ENCODE data around the gene CDH24.
A peak's percentile ranks its signal among the peaks of the same experiment; 100 is the strongest.
"Not testable (repeated sequence)": the region's sequence is repeated elsewhere in the genome, so short reads cannot be mapped to it uniquely, and the experiment has no call there.

CDH24 gene

DNA sequence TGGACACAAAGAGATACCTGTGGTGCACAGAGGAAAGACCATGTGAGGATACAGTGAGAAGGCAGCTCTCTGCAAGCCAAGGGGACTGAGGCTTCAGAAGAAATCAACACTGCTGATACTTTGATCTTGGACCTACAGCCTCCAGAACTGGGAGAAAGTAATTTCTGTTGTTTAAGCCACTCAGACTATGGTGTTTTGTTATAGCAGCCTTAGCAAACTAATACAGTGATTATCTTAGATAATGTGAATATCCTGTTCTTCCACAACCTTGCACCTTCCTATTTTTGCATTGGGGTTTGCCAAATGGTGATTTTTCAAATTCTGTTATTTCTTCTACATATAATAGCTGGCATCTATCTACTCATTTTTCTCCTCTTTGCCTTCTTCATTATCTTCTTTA is 39.2 kb downstream of the CDH24 start:
- no peak overlapping the region for H3K4me3 ChIP-seq (ENCODE audit: low read depth, low read length)
- no peak for DNase-seq (ENCODE audit: low read depth)
- no peak for TF ChIP-seq MYC (IDR thresholded peaks at IDR 0.05; ENCODE audit: low read depth, low read length)
- TF ChIP-seq, protein P1, sequence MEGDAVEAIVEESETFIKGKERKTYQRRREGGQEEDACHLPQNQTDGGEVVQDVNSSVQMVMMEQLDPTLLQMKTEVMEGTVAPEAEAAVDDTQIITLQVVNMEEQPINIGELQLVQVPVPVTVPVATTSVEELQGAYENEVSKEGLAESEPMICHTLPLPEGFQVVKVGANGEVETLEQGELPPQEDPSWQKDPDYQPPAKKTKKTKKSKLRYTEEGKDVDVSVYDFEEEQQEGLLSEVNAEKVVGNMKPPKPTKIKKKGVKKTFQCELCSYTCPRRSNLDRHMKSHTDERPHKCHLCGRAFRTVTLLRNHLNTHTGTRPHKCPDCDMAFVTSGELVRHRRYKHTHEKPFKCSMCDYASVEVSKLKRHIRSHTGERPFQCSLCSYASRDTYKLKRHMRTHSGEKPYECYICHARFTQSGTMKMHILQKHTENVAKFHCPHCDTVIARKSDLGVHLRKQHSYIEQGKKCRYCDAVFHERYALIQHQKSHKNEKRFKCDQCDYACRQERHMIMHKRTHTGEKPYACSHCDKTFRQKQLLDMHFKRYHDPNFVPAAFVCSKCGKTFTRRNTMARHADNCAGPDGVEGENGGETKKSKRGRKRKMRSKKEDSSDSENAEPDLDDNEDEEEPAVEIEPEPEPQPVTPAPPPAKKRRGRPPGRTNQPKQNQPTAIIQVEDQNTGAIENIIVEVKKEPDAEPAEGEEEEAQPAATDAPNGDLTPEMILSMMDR (IDR thresholded peaks at IDR 0.05; ENCODE audit: low read depth, low read length): no peak

DNA sequence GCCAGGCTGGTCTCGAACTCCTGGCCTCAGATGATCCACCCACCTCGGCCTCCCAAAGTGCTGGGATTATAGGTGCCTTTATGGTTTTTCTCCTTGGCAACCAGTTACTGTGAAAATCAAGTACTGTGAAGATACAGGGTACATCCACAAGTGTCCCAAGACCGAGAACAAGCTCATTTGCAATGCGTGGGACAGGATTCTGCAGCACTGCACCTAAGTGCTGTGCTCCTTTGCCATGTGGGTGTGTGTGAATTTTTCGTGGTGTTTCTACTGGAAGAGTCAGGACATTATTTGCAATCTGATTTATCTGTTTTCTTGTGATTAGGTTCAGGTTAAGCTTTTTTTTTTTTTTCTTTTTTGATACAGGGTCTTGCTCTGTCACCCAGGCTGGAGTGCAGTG is 40.2 kb downstream of the CDH24 start:
- TF ChIP-seq, protein P2, sequence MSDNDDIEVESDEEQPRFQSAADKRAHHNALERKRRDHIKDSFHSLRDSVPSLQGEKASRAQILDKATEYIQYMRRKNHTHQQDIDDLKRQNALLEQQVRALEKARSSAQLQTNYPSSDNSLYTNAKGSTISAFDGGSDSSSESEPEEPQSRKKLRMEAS (IDR thresholded peaks at IDR 0.05; ENCODE audit: low read depth, low read length): no peak
- TF ChIP-seq MYC (IDR thresholded peaks at IDR 0.05; ENCODE audit: low read depth, low read length) (no peak), POLR2A (IDR thresholded peaks at IDR 0.05; ENCODE audit: extremely low read depth, insufficient read length) (no peak)
- TF ChIP-seq, protein P1 (IDR thresholded peaks at IDR 0.05; ENCODE audit: low read depth, low read length): no peak
- H3K4me3 ChIP-seq (ENCODE audit: low read depth, low read length): no peak overlapping the region
- no peak for DNase-seq (ENCODE audit: low read depth)

DNA sequence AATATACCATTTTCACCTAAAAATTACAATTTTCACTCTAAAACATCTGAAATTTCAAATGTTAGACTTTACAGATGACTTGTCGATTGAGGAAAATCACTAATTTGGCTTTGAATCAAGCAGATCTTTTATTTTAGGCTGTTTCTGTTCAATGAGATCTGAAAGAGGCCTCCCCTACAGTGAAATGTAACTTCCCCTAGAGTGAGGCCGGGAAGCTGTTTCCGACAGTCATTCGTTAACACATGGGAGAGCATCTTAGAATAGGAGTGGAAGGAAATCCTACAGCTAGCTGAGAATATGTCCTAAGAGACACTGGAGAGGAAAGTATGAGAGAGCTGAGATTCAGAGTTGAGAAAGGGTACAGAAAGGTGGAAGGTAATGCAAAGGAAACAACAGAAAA is 41.7 kb downstream of the CDH24 start:
- TF ChIP-seq, protein P2 (IDR thresholded peaks at IDR 0.05; ENCODE audit: low read depth, low read length): no peak
- TF ChIP-seq, protein P1 (IDR thresholded peaks at IDR 0.05; ENCODE audit: low read depth, low read length): no peak
- TF ChIP-seq POLR2A (IDR thresholded peaks at IDR 0.05; ENCODE audit: extremely low read depth, insufficient read length): no peak
- TF ChIP-seq MYC (IDR thresholded peaks at IDR 0.05; ENCODE audit: low read depth, low read length): no peak
- DNase-seq (ENCODE audit: low read depth): no peak
- no peak overlapping the region for H3K4me3 ChIP-seq (ENCODE audit: low read depth, low read length)

DNA sequence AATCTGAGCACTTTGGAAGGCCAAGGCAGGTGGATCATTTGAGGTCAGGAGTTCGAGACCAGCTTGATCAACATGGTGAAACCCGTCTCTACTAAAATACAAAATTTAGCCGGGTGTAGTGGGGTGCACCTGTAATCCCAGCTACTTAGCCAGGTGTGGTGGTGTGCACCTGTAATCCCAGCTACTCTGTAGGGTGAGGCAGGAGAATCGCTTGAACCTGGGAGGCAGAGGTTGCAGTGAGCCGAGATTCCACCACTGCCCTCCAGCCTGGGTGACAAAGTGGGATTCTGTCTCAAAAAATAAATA is 43.6 kb downstream of the CDH24 start:
- not testable (repeated sequence) for H3K4me3 ChIP-seq (ENCODE audit: low read depth, low read length); DNase-seq (ENCODE audit: low read depth)

DNA sequence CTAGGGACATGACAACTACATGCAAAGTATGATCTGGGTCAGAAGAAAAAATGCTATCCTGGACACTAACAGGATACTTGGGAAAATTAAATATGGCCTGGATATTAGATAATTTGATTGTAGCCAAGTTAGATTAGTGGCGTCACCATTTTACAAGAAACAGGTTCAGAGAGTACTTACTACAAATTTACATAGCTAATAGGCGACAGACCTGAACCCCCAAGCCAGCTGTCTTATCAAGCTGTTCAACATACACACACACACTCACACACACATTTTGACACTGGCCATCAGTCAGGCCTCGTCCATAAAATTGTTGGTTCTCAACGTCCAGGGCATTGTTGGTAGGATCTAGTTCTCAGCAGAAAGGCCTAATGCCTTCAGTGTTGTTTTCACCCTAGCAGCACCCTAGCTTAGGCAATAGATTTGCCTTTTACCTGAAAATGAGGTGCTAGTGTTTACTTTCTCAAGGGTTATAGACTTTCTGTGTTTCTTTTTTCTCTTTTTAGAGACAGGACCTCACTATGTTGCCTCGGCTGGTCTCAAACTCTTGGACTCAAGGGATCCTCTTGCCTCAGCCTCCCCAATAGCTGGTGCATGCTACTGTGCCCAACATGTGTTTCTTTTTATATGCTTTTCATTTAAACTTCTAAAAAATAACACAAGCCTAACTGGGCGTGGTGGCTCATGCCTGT is 44.1 kb downstream of the CDH24 start:
- no peak overlapping the region for H3K4me3 ChIP-seq (ENCODE audit: low read depth, low read length)
- TF ChIP-seq MYC (IDR thresholded peaks at IDR 0.05; ENCODE audit: low read depth, low read length): no peak
- no peak for TF ChIP-seq POLR2A (IDR thresholded peaks at IDR 0.05; ENCODE audit: extremely low read depth, insufficient read length)
- TF ChIP-seq, protein P1 (IDR thresholded peaks at IDR 0.05; ENCODE audit: low read depth, low read length): no peak
- TF ChIP-seq, protein P2 (IDR thresholded peaks at IDR 0.05; ENCODE audit: low read depth, low read length): no peak
- no peak for DNase-seq (ENCODE audit: low read depth)

DNA sequence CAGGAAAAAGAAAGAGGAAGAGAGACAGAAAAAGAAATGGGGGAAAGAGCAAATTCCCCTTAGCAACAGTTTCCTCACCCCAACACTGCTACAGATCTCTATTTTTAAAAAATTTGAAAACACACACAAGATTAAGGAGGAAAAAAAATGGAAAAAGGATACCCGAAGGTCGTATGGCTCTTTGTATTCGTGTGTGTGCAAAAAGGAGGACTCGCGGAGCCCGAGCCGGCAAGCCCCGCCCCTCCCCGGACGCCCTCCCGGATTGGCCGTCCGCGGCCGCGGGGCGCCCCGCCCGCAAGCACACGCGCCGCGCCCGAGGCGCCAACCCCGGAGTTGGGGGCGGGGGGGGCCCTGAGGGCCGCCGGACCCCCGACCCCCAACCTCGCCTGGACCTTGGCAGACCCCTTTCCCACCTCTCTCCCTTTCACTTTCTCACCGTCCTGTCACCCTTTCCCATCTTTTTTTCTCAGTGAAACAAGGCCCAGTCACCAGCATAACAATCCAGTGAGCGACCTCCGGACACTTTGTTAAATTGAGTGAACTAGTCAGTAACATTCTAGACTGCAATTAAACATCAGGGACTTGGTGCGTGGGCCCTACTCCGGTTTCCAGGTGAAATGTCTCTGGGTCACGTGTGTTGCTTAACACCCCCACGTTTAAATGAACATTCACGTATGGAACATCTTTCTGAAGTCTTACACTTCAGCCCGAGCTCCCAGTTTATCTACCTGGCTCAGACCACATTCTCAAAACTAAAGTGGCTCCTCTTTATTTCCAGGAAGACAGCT is 47.2 kb downstream of the CDH24 start, which contains the start of gene C14orf93:
Gene C14orf93, minus strand, starts transcription at position 205 of the 788 bp plus-strand sequence. CDS start 11,120 bp downstream, outside the sequence.
- peak; percentile 82 for DNase-seq (ENCODE audit: low read depth)
- H3K4me3 ChIP-seq (ENCODE audit: low read depth, low read length): peak within 1 kb of the TSS; percentile 80
- TF ChIP-seq, protein P1 (IDR thresholded peaks at IDR 0.05; ENCODE audit: low read depth, low read length): no peak
- peak; percentile 65 for TF ChIP-seq POLR2A (IDR thresholded peaks at IDR 0.05; ENCODE audit: extremely low read depth, insufficient read length)
